Upper lobe of left lung (tissue), 4 donors: Measurements from ENCODE around the gene MEIOB.

ENCODE experiments used
- CTCF ChIP-seq, 6 experiments: fragments of 450-650 bp in 4 of 6; fragments of 200-600 bp in 2 of 6; sonication (generic) in 2 of 6; IDR thresholded peaks; one replicate each; pipeline ENCODE4 v1.5.1; 2016 to 2019; ENCODE audit warnings: antibody characterized with exemption in 6 of 6
- POLR2A ChIP-seq, 4 donors: fragments of 450-650 bp; IDR thresholded peaks; one replicate each; pipeline ENCODE4 v1.5.1; 2016 to 2017; ENCODE audit warnings: antibody characterized with exemption in 4 of 4, mild to moderate bottlenecking in 2 of 4
- POLR2AphosphoS5 ChIP-seq, 2 donors: sonication (generic); formaldehyde crosslinking; IDR thresholded peaks; one replicate each; pipeline ENCODE4 v1.5.1; 2017; ENCODE audit warnings: antibody characterized with exemption in 2 of 2

DNA sequence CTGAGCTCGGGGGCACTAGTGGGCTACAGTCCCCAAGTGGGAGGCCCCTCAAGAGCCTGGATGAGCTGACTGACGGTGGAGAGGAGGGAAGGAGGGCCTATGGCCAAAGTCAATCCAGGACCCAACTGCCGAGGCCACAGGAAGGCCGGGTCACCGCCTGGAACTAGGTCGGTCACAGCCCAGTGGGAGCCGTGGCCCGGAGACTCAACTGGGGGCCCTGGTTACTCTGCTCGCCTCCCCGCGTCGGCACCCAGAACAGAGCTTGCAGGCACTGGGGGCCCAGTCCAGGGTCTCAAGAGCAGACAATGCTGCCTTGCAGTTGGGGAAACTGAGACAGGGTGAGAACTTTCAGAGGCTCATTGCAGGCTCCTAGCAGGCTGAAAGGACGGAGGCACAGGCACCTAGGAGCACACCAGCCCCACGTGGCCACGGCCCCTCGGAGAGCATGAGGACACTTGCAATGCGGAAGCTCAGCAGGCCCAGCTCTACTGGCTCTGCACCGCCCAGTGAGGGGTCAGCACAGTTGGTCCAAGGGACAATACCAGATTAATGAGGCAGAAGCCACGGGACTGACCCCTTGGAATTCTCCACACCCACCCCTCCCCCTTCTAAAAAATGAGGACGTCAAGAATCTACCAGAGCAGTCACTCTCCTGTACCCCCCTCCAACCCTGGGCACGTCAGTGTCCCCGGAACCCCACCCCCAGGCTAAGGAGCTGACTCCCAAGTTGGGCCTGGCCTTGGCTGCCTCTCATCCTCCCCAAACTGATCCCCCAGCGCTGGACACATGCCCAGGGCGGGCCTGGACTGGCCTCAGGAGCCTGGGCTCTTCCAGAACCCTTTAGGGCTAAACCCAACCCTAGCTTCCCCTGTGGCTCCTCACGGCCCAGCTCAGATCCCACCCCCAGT is 44.0 kb upstream of the MEIOB start:
- no peak for TF ChIP-seq POLR2A (IDR thresholded peaks at IDR 0.05)
- no peak for TF ChIP-seq CTCF (IDR thresholded peaks at IDR 0.05)
- TF ChIP-seq POLR2AphosphoS5 (IDR thresholded peaks at IDR 0.05), result no peak
